ENCODE measurements around the gene CHST13.
A peak's percentile ranks its signal among the peaks of the same experiment; 100 is the strongest.

The CHST13 gene

DNA sequence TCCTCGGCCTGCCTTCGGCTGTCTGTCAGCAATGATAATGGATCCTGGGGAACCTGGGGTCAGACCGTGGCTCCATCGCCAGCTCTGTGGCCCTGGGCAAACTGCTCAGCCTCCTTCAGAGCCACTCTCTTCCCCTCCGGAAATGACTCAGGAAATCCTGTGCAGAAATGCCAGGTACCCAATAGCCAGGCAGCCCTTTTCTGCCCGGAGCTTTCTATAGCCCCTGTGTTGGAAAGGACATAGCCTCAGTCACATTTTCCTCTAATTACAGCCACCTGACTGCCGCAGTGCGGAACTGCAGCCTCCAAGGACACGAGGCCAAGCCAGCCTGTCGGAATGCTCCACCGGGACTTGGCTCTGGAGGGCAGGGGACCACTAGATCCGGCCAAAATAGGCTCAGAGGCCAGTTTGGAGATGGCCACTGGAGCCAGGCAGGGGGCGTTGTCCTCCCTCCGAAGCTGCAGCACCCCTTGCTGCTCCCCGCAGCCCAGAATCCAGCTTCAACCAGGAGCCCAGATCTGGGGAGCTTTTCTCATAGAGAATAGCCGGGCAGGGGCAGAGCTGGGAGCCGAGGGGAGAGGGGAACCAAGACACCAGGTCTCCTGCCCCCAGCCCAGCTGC lies 36.7 kb upstream of the CHST13 start:
- DNase-seq: peak in 5 of 51 donors; percentile 20 to 33 (median 25)

DNA sequence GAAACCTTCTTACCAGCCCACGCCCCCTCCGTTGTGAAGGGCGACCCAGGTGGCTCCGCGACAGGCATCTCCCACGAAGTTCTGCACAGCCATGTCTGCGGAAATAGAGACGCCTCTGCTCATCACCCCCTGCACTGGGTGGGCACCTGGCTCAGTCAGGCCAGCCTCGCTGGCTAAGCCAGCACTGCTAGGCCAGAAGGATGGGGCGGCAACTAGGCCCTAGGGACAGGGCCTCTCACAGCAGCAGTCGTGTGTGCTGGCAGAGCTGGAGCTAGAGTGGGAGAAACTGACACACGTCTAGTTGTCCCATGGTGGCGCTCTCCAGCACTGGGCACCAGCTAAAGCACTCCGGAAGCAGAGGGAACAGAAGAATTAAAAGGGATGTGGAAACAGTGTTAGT lies 35.8 kb upstream of the CHST13 start:
- DNase-seq: no peak

DNA sequence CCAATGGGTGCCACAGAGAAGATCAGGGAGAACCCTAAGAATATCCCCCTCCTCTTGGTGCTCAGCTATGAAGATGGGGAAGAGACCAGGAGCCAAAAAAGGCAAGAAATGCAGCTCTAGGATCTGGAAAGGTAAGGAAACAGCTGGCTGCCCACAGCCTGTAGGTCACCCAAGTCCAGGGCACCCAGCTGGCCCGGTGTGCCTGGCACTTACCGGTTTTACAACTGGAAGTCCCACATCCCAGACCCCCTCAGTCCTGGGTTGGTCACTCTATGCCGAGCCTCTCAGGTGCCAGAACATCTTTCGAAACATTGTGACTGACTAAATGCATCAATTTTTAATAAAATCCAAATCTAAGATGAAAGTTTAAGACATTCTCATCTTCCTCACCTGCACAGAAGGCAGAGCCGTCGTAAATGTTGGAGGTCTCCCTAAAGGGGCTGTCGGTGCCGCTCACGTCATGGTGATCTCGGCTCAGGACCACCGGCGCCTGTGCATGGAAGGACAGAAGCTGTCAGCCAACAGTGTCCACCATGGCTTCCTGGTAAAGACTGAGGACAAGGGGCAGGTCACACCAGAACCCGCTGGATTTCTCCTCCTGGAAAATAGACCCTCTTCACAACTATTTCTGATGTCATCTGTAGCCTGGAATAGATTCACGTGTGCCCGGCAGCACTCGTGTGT lies 34.9 kb upstream of the CHST13 start:
- no peak for DNase-seq

DNA sequence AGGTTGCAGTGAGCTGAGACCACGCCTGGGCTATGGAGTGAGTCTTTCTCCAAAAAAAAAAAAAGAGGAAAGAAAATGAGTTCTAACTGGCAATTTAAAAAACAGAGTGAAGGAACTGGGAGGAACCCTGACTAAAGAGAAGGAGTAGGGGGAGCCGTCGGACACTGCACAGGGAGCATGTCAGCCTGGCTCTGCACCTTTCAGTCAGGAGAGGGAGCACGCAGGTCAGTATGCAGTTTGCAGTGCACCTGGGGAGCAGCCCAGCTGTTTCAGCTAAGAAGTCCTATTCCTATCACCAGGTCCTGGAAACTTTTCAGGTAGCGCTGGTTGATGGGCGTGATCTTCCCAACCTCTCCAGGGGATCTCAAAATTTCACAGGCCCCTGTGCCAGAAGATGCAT lies 33.3 kb upstream of the CHST13 start:
- no peak for DNase-seq

DNA sequence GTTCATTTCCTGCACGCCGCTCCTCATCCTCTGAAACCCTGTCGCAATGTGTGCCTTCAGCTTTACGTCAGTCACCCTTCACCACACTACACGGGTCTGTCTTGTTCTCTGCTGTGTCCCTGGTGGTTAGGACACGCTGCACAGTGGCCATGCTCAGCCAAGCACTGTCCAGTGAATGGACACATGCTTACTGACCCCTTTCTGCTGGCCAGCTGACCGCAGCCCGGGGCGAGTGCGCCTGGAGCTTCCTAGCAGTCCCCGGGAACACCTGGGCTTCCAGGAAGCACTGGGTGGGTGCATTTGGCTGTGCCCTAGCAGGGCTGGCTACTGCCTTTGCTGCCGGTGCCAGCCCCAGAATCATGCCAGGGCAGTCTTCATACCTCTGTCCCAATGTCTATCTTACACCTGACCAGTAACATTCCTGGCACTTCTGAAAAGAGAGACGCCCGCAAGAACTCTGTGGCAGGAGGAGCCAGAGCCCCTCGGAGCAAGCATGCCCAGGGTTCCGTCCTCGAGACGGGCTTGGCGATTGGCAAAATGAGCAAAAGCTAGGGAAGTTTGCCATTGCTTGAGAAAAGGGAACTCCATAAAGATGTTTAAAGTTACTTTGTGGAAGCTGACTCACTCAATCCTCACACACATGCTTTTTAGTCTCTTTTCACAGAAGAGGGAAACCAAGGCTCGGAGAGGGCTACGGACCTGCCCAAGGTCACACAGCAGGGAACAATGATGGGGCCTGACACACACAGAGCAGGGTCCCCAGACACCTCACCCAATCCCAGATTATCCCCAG lies 32.5 kb upstream of the CHST13 start:
- DNase-seq: no peak

DNA sequence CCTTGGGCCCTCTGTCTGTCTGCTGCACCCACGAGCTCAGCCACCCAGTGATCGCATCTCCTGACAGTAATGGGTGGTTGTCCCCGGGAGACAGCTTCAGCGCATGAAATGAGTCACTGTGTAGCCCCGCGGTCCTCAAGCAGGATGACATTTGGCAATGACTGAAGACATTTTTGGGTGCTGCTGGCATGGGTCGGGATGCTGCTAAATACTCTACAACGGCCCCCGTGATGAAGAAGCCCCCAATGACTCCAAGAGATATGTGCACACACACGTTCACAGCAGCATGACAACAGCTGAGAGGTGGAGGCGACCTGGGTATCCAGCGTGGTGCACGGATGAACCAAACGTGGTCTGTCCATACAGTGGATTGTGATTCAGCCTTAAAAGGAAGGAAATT lies 30.9 kb upstream of the CHST13 start:
- no peak for DNase-seq

DNA sequence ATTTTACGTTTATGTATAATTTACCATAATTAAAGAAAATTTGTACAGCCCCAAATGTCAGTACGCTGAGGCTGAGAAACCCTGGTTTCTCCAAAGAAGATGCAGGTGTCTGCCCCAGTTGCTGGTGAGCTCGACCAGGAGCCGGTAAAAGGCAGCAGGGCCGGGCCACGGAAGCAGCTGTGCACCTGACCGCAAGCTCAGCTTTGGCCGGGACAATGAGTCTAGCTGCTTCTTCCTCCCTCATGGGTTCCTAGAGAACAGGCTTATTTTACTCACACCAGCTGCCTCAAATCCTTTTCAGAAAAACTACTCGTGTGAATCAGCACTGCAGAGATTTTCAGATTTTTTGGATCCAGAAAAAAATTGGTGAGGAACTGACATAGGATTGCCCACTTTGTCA lies 30.2 kb upstream of the CHST13 start:
- DNase-seq: no peak

DNA sequence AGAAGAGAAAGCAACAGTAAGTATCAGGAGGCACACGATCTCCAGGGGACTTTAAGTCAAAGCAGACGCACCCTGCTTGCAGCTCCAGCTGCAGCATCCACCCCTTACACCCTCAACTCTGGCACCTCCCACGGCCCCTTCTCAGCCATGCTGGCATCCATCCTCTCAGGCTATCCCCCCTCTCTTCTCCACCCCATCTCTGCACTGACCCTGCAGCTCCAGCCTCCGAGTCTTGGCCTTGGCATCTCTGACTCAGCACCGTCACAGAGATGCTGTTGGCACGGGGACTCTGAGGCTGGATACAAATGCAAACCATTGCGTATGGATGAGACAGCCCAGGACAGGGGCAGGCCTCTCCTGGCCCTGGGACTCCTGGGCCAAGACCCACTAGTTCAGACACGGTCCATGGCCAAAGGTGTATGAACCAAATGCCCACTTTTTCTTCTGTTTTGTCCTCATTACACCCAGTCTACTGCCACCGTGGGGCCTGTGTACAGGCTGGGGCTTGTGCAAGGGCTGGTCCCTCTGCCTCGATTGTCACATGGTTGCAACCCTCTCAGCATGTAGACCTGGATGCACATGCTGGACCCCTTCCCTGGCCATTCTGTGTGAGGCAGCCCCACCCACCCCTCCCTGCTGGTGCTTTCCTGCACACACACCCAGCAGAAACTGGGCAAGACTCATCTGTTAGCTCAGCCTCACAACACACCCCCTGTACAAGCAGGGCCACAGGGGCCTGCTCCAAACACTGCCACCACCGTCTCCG lies 29.6 kb upstream of the CHST13 start:
- DNase-seq: peak in 7 of 51 donors; percentile 4 to 32 (median 26)

DNA sequence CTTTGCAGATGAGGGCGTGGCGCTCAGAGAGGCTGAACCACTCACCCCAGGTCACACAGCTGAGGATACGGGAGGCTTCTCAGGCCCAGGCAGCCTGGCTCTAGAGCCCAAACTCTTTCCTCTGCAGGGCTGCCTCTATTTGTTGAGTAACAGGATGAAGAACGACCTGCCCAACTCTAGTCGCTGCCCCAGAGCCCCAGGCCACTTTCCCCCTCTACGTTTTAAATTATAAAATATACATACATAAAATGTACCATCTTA lies 29.1 kb upstream of the CHST13 start:
- DNase-seq: no peak

DNA sequence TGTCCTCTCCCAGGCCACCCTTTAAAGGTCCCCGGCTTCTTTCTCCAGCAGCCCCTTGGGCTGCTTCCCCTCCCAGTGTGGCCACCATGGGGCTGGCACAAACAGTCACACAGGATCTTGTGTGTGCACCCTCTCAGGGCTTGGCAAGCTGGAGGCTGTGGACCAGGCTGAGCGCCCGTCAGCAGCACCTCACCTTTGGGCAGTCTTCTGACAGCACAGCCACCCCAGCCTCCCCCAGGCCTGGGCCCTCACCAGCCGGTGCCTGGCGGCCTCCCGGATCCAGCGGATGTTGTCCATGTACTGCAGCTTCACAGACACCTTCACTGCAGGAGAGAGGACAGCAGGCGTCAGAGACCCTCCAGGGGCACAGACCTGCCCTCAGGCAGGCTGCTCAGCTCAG lies 28.2 kb upstream of the CHST13 start:
- DNase-seq: no peak

DNA sequence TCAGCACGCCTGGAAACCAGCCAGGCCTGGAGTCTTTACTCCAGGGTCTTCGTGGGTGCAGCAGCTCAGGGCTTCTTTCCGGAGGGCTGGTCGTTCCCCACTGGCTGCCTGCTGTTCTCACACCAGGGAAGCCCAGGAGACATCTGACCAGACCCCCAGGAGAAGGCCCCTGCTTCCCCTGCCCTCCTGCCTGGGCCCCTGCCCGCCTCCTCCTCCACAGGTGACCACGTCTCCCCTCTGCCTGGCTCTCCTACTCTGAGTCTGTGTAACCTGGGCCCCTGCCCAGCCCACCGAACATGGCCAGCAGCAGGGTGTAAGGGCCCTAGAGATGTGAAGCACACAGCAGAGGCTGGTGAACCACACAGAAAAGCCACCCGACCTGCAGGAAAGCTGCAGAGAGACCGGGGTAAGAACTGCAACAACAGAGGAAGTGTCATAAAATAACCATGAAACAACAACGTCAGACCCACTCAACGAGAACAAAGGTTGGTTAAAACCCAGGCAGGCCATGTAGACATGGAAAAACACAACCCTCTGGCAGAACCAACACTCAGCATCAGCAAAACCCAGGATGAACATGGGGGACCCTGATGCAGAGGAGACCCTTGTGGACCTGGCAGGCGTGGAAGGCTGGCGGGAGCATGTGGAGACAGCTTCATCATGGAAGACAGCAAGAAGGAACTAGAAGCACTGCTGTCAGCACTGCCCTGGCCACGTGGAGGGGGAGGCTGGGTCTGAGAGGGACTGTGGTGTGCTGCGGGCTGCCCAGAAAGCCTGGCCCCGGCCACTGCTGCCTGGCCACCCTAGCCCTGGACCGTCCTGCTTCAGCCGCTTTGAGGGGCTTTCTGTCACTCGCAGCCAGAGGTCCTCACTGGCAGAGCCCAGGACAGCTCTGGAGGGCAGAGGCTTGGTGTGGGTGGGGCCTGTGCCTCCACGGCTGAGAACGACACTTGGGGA lies 26.8 kb upstream of the CHST13 start:
- no peak for DNase-seq

DNA sequence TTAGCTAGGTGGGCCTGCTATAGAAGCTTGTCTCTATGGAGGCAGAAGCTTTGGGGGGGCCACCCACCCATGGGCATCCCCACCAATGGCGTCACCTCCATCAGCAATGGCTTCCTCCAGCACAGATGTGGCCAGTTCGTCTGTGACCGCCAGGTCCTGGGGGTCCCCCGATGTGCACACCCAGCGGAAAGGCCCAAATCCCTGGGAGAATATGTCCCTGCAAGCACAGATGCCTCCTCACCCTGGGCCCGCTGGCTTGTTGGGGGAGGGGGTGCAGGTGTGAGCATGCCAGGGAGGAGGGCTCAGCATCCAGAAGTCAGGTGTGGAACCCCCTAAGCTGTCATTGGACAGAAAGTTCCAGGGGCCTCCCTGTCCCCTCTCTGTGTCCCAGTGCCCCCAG lies 26.0 kb upstream of the CHST13 start:
- no peak for DNase-seq

DNA sequence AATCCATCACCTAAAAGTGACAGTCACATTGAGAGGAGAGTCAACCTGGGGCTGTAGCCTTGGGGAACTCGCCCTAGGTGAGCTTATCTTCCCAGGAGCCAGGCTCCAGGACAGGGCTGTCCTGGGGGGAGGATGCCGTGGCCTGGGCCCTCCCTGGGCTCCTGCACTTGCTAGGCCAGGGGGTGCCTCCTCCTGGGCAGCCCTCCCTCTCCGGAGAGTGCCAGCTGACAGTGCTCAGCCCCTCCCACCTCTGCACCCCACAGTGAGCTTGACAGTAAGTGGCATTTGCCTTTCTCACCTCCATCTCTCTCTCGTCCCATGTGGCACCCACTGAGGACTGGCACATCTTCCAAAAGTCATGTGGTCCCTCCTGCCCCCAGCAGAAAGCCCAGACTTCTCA lies 25.5 kb upstream of the CHST13 start:
- no peak for DNase-seq

DNA sequence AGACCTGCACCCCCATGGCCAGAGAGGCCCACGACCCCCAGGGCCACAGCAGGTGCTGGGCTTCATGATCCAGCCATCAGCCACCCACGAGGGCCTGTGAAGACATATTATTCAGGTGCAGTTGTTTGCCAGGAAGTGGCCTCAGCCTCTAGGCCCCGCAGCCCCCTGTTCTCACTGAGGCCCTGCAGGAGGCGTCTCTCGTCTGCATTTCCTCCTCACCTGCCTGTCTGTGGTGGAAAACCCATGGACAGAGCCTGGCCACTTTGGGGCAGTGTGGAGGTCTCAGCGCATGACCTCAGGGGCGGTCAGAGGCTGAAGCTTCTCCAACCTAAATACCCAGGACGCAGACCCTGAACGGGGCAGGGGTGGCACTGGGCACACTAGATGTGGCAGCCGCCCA lies 25.0 kb upstream of the CHST13 start:
- no peak for DNase-seq

DNA sequence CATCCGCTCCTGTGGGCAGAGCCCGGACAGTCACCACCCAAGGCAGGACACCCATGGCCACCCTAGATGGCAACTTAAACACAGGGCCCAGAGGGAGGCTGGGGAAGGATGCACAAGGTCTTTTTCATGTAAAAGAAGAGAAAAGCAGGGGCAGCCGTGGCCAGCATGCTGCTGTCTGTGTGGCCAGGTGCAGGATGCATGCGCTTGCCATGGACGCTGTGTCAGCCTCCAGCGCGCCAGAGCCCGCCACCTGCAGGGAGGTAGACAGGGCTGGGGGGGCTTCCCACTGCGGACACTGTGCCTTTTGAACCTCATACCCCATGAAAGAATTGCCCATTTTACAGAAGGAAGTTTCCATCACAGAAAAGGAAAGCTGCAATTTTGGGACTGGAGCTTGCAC lies 24.6 kb upstream of the CHST13 start:
- DNase-seq: no peak

DNA sequence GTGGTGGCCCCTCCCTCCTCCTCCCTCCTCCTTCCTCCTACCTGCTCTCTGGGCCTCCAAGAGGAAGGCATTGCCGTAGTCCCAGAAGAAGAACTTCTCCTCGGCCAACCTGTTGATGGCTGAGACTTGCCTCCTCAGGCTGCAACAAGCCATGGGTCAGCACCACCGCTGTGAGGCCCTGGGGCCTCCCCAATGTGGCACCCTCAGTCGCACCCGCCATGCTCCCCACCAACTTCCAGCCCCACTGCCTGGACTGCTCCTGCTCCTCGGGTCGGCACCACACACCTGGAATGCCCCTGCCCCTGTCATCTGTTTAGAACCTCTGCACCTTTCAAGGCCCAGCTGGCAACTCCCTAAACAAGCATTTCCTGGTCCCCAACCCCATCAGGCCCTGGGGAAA lies 23.9 kb upstream of the CHST13 start:
- DNase-seq: no peak

DNA sequence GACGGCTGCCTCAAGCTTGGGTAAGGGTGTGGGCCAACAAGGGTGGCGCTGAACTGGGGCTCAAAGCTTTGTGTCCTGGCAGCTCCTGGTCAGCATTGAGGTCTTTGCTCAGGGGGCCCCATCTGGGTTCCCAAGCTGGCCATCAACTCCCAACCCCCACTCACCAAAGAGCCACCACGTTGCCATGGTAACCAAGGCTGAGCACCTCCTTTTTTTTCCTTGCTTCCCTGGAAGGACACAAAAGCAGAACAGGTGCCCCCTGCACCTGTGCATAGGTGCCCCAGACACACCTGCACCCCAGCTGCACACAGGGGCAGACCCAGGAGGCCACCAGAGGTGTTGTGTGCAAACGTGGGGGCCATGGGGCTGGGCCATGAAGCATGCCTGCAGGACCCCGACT lies 22.9 kb upstream of the CHST13 start:
- DNase-seq: no peak

DNA sequence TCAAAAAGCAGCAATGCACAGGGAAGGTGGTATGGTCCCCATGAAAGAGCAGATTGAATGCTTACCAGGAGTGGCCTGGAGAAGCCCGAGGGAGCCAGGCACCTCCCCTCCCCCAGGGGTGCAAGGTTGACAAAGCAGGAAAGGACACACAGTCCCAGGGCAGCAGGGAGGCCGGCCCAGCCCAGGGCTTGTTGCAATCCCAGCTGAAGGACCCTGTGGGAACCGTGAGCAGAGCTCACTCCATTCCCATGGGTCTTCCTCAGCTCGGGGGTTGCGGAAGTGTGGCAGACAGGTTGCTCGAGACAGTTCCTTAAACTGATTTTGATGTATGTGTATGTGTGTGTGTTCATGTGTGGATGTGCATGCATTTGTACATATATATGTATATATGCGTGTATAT lies 22.2 kb upstream of the CHST13 start:
- DNase-seq: no peak

DNA sequence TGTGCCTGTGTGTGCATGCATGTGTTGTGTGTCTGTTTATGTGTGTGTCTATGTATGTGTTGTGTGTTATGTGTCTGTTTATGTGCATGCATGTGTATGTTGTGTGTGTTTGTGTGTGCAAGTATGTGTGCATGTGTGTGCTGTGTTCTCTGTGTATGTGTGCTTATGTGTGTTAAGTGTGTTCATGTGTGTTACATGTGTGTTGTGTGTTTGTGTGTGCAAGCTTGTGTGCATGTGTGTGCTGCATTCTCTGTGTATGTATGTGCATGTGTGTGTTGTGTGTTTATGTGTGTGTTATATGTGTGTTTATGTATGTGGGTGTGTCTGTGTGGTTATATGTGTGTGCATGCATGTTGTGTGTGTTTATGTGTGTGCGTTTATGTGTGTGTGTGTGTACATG lies 21.3 kb upstream of the CHST13 start:
- no peak for DNase-seq

DNA sequence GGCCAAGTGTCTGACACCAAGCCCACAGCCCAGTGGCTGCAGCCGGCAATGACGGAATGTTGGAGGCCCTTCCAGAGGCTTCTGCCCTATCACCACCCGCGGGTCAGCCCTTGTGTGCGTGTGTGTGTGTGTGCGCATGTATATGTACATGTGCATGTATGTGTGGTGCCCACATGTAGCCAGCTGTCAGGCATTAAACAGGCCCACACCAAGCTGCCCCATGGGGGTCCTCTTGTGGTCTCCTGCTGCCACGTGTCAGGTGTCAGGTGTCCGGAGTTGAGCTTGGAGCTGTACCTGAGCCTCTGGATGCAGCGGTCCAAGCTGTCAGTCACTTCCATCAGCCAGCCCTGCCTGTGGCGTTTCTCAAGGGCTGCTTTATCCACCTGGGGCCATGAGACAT lies 20.3 kb upstream of the CHST13 start:
- no peak for DNase-seq

DNA sequence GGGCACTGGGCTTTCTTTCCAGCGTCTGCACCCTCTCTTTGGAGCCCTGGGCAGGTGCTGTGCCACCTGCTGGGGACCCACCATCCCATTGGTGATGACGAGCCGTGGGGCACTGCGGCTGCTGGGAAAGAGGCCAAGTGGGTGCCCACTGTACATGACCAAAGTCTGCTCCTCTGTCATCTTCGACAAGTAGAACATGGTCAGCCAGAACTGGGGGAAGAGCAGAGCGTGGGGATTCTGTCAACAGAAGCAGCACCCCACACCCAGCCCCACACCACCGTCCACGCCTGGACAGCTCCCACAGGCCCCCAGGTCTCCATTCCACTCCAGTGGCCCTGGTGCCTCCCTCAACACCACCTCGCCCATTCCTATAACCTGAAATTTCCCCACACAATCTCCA lies 16.1 kb upstream of the CHST13 start:
- DNase-seq: no peak

Measured in hypothalamus (tissue), 51 donors.